ENCODE measurements around the gene ITPK1. TPM values are rescaled to one million over a fixed set of nuclear protein-coding genes. Genes with fewer than 3 reads are reported as not detected.
"Not testable (repeated sequence)": the region's sequence is repeated elsewhere in the genome, so short reads cannot be mapped to it uniquely, and the experiment has no call there.

ITPK1 gene
- total RNA-seq, 1 donor from 2014 or later, result 25.3 TPM

DNA sequence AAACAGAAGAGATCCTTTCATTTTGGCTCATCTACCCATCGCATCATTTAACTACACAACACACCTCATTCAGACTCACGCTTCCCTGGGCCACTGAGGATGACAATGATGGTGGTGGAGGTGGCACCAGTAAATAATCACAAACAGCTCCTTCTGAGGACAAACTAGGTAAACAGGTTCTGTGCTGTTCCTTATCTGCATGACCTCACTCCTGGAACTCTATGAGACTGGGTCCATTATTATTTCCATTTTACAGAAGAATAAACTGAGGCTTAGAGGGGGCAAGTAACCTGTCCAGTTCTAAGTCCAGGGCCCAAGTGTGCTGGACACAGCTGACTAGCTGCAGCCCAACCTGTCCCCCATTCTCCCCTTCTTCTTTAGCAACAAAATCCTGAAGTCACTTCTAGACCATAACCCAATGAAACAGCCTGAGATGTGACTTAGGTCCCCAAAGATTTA, 50.4 kb downstream of the ITPK1 start:
- FAIRE-seq (no peak), DNase-seq (ENCODE audit: low spot score in 2 of 2) (no peak)

DNA sequence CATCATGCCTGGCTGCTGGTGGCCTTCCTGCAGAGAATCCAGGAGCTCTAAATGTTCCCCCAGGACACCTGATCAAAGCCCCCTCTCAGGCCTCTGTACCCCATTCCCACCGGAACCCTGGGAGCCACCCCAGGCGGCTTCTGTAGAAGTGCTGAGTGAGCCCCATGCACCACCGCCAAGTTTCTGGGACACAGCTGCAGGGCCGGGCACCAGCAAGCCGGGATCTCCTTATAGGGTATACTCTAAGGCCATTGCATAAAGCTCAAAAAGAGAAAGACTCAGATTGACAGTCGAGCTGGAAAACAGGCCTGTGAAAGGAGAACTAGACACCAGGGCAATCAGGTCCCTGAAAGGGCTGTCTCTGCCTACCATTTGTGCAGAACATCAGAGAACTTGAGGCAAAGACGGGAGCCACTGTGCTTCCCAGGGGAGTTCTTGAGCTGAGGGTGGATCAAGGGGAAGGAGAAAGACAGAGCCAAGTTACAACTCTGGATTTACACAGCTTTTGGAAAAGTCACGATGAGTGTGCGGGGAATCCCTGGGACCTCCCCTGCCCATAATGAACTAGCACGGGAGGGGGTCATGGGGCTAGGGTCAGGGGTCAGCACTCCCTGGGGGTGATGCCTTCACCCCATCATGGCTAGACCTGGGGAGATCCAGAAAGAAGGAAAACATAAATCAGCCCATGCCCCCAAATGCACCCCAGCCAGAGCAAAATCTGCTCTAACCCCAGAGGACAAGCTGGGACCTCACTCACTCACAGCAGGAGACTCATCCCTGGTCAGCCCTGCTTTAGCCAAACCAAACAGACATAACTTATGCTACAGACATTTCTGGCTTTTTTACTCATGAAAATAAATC, 51.1 kb downstream of the ITPK1 start:
- DNase-seq (ENCODE audit: low spot score in 2 of 2) (no peak), FAIRE-seq (no peak)

- FAIRE-seq (no peak), DNase-seq (ENCODE audit: low spot score in 2 of 2) (no peak)
These were observed 52.3 kb downstream of the ITPK1 start for GRCh38 chr14:93063393-93063792.

- FAIRE-seq, result no peak
These were observed 52.8 kb downstream of the ITPK1 start for GRCh38 chr14:93062890-93063289.

GRCh38 chr14:93062013-93062412, 53.7 kb downstream of the ITPK1 start:
- not testable (repeated sequence) for DNase-seq (ENCODE audit: low spot score in 2 of 2); FAIRE-seq

More at GRCh38 chr14:93062890-93063289, 52.8 kb downstream of the ITPK1 start:
- no peak for DNase-seq (ENCODE audit: low spot score in 2 of 2)

GRCh38 chr14:93061380-93062012, 54.2 kb downstream of the ITPK1 start:
- no peak for DNase-seq (ENCODE audit: low spot score in 2 of 2)
- FAIRE-seq, result no peak

DNA sequence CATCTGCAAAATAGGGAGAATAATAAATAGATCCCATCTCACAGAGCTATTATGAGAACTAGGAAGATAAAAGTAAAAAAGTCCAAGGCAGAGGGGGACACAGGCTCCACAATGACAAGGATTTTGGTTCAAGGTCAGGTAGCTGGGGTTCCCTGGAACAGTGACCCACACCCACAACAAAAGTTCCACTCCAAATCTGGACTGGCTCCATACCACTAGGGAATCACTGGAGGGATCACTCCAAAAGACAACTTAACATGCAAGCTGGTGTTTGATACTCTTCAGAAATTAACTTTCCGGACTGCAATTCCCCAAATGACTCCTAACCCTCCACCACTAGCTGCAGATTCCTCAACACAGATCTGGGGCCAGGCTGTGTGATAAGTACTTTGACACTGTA, 54.9 kb downstream of the ITPK1 start:
- DNase-seq (ENCODE audit: low spot score in 2 of 2) (no peak), FAIRE-seq (no peak)

DNA sequence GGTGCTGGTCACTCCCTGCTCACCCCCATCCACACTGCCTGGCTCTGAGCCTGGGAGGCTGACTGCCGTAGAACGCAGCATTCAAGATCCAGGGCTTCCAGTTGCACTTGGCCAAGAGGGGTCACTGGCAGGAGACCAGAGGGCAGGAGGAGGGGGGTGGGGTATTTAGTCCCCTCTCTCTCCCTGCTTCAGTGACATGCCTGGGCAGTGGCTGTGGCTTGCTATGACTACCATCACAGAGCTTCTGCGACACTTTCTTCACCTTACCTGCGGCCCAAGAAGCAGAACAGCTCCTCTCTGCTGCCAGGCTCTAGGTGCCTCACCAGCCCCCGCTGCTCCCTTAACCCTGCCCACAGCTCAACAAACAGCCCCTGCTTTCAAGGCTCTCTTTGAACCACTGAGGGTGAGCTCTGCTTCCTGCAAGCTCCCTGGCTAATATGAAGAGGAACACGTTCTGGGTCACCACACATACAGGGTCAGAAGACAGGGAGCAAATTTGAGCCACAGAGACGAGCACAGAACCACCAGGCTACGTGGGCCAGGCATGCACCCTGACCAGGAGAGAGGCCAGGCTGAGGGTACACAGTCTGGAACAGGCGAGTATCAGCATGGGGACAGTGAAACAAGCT, 55.7 kb downstream of the ITPK1 start:
- FAIRE-seq (no peak), DNase-seq (ENCODE audit: low spot score in 2 of 2) (no peak)

DNA sequence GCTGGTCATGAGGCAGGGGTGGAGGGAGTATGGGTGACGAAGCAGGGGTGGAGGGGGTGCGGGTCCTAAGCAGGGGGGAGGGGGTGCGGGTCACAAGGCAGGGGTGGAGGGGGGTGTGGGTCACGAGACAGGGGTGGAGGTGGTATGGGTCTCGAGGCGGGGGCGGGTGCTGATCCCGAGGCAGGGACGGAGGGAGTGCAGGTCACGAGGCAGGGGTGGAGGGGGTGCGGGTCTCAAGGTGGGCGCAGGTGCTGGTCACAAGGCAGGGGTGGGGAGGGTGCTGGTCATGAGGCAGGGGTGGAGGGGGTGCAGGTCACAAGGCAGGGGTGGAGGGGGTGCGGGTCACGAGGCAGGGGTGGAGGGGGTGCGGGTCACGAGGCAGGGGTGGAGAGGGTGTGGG, 56.5 kb downstream of the ITPK1 start:
- DNase-seq (ENCODE audit: low spot score in 2 of 2), result no peak
- no peak for FAIRE-seq

DNA sequence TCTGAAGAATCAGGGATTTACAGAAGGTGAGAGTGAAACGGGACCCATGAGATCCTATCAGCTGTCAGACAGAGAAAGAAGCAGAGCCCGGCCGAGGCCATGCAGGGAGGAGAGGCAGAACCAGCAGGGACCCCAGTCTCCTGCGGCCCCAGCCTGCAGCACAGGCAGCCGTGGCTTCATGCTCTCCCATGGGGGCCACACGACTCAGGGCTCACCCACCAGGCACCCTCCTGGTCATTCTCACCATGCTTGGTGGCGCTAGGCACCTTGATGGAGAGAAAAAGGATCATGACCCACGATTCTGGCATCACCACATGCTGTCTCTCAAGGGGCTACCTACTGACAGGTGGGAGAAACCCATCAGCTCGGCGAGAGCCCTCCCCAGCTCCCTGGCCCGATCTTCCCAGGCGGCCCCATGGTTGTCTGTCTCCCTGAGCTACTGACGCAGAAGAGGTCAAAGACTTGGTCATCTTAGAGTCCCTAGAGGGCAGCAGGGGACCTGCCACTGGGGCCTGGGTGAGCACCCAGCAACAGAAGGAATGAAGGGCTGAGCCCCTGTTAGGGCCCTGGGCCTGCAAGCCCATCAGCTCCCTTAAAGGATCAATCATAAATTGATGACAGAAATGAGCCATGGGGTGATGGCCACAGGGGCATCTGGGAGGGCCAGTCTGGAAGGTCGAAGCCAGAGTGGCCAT, 58.0 kb downstream of the ITPK1 start:
- DNase-seq (ENCODE audit: low spot score in 2 of 2) (no peak), FAIRE-seq (no peak)

DNA sequence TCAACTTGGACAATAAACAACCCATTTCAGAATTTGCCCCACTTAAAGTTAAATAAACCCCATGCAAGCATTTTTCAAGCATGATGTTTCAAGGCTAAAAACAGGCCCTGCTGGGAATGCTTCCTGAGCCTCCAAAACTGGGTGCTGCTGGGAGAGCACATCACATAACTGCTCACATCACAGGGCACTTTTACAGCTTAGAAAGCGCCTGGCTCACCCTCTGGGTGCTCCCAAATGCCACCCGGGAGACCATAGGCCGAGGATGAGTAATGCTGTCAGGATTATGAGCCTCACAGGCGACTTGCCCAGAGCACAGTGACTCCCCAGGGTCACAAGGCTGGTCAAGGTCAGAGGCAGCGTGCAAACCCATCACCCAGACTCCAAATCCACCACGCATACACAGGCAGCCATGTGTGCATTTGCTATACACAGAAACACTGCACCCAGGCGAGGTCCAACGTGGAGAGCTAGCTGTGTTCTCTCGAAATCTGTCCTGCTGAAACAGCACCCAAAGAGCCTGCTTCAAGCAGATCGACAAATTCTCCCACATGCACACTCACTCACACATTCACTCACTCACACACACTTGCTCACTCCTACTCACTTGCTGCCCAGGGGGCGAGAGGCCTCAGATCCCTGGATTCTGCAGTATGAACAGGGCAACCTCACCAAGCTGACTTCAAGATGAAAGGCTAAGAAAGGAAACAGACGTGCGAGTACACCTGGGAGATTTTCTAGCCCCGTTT, 58.7 kb downstream of the ITPK1 start:
- DNase-seq (ENCODE audit: low spot score in 2 of 2) (no peak), FAIRE-seq (no peak)

- no peak for FAIRE-seq
- no peak for DNase-seq (ENCODE audit: low spot score in 2 of 2)
These were observed 59.4 kb downstream of the ITPK1 start for GRCh38 chr14:93056166-93056839.

- no peak for FAIRE-seq
- DNase-seq (ENCODE audit: low spot score in 2 of 2), result no peak
These were observed 60.0 kb downstream of the ITPK1 start for GRCh38 chr14:93055651-93056115.

GRCh38 chr14:93054876-93055275, 60.8 kb downstream of the ITPK1 start:
- DNase-seq (ENCODE audit: low spot score in 2 of 2), result no peak
- no peak for FAIRE-seq

DNA sequence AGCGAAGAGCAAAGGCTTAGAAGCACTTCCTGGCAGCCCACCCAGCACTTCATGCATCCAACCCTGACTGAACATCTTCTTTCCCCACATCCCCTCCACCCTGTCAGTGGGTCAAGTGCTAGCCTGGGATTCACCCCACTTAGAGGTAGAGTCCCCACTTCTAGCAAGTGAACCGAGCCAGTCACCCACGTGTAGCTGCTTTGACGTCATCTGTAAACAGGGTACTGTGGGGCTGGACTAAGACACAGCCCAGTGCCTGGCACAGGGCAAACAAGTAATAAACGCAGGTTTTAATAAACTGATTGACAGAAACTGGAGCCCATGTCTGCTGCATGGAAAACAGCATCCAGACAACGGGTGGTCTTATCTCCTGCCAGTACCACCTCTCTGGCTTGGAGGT, 61.7 kb downstream of the ITPK1 start:
- DNase-seq (ENCODE audit: low spot score in 2 of 2) (no peak), FAIRE-seq (no peak)

GRCh38 chr14:93051600-93052546, 63.9 kb downstream of the ITPK1 start:
- FAIRE-seq (no peak), DNase-seq (ENCODE audit: low spot score in 2 of 2) (no peak)

DNA sequence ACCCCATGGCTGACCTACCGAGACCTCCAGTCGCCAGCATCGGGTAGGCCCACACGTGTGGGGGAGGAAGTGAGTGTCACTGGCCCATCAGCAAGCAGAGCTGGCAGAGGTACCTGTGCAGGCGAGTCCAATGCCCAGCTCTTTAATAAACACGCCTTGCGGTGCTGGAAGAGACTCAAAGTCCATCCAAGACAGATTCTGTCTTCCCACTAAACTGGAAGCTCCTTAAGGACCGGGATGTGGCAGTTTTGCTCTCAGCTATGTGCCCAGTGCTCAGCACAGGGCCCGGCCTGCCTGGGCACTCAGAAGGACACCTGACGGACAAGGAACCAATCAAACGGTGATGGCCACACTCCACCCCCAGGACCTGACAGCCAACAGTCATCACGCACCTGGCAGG, 65.0 kb downstream of the ITPK1 start:
- DNase-seq (ENCODE audit: low spot score in 2 of 2) (no peak), FAIRE-seq (no peak)

GRCh38 chr14:93049867-93050331, 65.8 kb downstream of the ITPK1 start:
- DNase-seq (ENCODE audit: low spot score in 2 of 2) (no peak), FAIRE-seq (no peak)

Data from frontal cortex (tissue), 4 donors.